DND-41 (cell line): ENCODE results near the gene ETS2.

Experiments used
- EZH2 ChIP-seq: IDR thresholded peaks from 3 replicates; pipeline ENCODE4 v1.6.1; 2012; ENCODE audit warnings: borderline replicate concordance, low read depth, mild to moderate bottlenecking, moderate library complexity, low read length, inconsistent platforms; ENCODE audit not compliant: severe bottlenecking
- TF ChIP-seq, protein P1 (sequence below): IDR thresholded peaks from 2 replicates; pipeline ENCODE4 v1.5.1; 2012; ENCODE audit warnings: borderline replicate concordance, low read length, moderate library complexity, mild to moderate bottlenecking; ENCODE audit not compliant: poor library complexity, severe bottlenecking; ENCODE audit errors: extremely low read depth

DNA sequence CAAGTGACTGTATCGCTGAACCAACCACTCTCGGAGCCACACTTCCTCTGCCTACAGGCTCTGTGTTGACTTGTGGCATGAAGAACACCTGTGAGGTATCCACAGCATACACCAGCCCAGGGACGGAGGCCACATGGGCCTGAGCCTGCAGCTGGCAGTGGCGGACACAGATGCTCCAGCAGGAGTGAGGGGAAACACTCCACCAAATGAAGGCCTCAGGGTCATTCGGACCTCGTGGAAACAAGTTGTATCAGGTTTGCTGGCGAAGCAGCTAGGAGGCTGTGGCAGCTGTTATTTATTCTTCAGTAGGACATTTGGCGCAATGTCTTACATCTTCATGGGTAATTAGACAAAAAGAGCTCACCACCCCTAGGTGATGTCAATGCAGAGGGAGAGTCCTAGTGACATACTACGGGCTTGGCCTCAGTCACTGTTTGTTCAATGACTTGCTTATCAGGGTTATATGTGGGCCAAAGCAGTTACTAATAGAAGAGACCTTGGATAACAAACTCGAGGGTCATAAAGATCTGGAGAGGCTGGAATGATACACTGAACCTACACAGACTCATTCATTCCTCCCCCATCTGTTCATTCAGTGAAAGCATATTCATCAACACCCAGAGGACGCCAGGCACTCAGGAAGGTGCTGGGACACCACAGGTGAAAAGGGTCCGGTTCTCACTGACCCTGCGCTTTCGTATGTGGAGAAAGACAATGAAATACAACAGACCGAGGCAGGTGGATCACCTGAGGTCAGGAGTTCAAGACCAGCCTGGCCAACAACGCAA lies 11.6 kb upstream of the ETS2 start:
- TF ChIP-seq, protein P1, sequence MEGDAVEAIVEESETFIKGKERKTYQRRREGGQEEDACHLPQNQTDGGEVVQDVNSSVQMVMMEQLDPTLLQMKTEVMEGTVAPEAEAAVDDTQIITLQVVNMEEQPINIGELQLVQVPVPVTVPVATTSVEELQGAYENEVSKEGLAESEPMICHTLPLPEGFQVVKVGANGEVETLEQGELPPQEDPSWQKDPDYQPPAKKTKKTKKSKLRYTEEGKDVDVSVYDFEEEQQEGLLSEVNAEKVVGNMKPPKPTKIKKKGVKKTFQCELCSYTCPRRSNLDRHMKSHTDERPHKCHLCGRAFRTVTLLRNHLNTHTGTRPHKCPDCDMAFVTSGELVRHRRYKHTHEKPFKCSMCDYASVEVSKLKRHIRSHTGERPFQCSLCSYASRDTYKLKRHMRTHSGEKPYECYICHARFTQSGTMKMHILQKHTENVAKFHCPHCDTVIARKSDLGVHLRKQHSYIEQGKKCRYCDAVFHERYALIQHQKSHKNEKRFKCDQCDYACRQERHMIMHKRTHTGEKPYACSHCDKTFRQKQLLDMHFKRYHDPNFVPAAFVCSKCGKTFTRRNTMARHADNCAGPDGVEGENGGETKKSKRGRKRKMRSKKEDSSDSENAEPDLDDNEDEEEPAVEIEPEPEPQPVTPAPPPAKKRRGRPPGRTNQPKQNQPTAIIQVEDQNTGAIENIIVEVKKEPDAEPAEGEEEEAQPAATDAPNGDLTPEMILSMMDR = no peak
- TF ChIP-seq EZH2 = no peak
